ENCODE measurements around the gene TMEM208. TPM values are rescaled to one million over a fixed set of nuclear protein-coding genes. Genes with fewer than 3 reads are reported as not detected.

Gene TMEM208
- polyA plus RNA-seq, 2 of the 4 experiments (the other 2 are of a cell fraction): 73.5 to 114 TPM

DNA sequence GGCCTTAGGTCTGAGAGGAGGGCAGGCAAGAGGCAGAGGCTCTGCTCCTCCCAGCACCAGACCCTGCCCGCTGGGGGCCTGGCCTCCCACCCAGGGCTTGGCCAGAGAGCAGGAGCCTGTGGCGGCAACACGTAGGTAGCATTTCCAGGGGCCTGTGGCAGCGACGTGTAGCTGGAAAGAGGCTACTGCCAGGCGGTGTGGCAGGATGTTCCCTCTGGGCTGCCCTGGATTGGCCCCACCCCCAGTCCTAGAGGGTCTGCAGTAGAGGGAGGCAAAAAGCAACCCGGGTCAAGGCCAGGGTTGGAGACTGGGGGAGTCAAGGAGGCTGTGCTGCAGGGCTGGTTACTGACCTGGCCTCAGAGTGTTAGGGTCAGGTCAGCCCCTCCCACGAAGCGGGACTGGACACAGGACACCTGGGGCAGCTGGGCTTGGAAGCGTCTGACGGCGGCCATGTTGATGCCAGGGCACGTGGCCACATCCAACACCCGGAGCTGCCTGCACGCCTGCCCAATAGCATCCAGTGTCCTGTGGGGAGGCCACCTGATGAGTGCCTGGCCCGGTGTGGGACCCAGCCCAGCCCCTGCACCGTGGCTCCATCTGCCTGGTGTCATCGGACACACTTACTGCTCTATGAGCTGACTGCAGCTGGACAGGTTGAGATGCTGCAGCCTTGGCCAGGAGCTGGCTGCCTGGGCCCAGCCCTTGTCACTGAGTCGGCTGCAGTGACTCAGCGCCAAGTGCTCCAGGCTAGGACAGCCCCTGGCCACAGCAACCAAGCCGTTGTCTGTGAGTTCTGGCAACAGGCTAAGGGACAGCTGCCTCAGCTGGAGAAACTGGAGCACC is 19.5 kb upstream of the TMEM208 start:
- no peak for FAIRE-seq
- 81% methylated on average over 20 of the region's 21 CpGs for WGBS (ENCODE audit: missing lambda C conversion rate)
- peak; percentile 32 to 53 for DNase-seq (ENCODE audit: low read depth in 1 of 2, low spot score in 1 of 2)

DNA sequence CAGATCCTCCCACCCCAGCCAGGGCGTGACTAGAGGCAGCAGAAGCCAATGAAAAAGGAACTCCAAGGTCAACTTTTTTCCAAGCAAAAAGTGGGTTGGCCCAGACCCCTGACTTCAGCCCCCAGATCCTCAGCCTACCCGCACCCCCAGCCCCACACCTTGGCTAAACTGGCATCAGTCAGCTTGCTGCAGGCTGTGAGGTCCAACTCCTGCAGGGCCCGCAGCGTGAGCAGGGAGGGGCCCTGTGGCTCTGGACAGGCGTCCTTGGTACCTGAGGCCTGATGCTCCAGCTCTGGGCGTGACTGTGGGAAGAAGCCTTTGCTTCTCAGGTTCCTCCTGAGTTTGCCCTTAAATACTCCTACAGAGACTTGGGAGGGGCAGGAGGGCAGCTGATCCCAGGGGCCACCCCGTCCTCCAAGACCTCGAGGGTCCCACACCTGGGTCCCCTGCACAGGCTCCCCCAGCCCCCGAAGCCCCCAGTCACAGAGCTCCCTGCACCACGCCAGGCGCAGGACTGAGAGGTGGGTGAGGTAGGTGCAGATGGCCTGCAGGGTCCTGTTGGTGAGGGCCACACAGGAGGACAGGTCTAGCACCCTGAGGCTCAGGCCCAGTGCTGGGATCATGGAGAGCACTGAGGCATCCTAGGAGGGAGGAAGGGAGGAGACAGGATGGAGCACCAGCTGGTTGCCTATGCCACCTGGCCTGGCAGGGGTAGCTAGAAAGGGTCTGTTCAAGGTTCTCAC is 18.6 kb upstream of the TMEM208 start:
- CTCF ChIA-PET: interaction anchor here (0.8 to 10.5 kb wide), 6 partner anchors 12 to 254 kb away, joined by 3 to 105 read pairs (median 5); partner anchors contain the start of genes E2F4, ELMO3 and TMEM208
- DNase-seq (ENCODE audit: low read depth in 1 of 2, low spot score in 1 of 2): no peak
- no peak overlapping the region for H3K4me3 ChIP-seq
- H3K4me2 ChIP-seq: peak overlapping the region; percentile 31; the same call in 1 of the 3 replicates
- peaks cover 25% of the 10 kb centered on the region for H3K4me1 ChIP-seq
- 87% methylated on average over 8 of the region's 11 CpGs for WGBS (ENCODE audit: missing lambda C conversion rate)
- POLR2A ChIA-PET: interaction anchor here (1.1 to 1.4 kb wide), 3 partner anchors 10 to 38 kb away, joined by 3 to 5 read pairs (median 5); partner anchors contain the start of gene TMEM208
- peak in 1 of 2 experiments; percentile 3; a peak in 1 of 6 replicates for ATAC-seq
- peak overlapping the region; percentile 38 to 73; a peak in 4 of 6 replicates for H3K27ac ChIP-seq
- no peaks in the 10 kb centered on the region for H3K9me3 ChIP-seq
- TF ChIP-seq ZSCAN20 (CRISPR knock-in tag; IDR thresholded peaks at IDR 0.05) (no peak), KDM5A (IDR thresholded peaks at IDR 0.05) (no peak), NPAS2 (CRISPR knock-in tag; IDR thresholded peaks at IDR 0.05; ENCODE audit: borderline replicate concordance) (no peak), CBX2 (IDR thresholded peaks at IDR 0.05; ENCODE audit: borderline replicate concordance, low read depth) (no peak), RAD21 (conservative IDR thresholded peaks at IDR 0.05 in 1 of 2, IDR thresholded peaks at IDR 0.05 in 1 of 2) (no peak), ESRRA (IDR thresholded peaks at IDR 0.05; ENCODE audit: borderline replicate concordance, low read length) (no peak), CHD2 (IDR thresholded peaks at IDR 0.05; ENCODE audit: low read length, partially characterized antibody) (no peak), FOSL2 (IDR thresholded peaks at IDR 0.05) (no peak), FOSL2 (CRISPR knock-in tag; IDR thresholded peaks at IDR 0.05) (no peak), NFE2L2 (conservative IDR thresholded peaks at IDR 0.05; ENCODE audit: low read length) (no peak), FOSB (CRISPR knock-in tag; IDR thresholded peaks at IDR 0.05) (no peak), RCOR1 (IDR thresholded peaks at IDR 0.05; ENCODE audit: low read depth, low read length) (no peak), SREBF2 (IDR thresholded peaks at IDR 0.05) (no peak), RFX5 (IDR thresholded peaks at IDR 0.05) (no peak), RNF2 (IDR thresholded peaks at IDR 0.05; ENCODE audit: borderline replicate concordance, low read depth) (no peak), ZC3H11A (IDR thresholded peaks at IDR 0.05) (no peak)
- TF ChIP-seq, protein P1, sequence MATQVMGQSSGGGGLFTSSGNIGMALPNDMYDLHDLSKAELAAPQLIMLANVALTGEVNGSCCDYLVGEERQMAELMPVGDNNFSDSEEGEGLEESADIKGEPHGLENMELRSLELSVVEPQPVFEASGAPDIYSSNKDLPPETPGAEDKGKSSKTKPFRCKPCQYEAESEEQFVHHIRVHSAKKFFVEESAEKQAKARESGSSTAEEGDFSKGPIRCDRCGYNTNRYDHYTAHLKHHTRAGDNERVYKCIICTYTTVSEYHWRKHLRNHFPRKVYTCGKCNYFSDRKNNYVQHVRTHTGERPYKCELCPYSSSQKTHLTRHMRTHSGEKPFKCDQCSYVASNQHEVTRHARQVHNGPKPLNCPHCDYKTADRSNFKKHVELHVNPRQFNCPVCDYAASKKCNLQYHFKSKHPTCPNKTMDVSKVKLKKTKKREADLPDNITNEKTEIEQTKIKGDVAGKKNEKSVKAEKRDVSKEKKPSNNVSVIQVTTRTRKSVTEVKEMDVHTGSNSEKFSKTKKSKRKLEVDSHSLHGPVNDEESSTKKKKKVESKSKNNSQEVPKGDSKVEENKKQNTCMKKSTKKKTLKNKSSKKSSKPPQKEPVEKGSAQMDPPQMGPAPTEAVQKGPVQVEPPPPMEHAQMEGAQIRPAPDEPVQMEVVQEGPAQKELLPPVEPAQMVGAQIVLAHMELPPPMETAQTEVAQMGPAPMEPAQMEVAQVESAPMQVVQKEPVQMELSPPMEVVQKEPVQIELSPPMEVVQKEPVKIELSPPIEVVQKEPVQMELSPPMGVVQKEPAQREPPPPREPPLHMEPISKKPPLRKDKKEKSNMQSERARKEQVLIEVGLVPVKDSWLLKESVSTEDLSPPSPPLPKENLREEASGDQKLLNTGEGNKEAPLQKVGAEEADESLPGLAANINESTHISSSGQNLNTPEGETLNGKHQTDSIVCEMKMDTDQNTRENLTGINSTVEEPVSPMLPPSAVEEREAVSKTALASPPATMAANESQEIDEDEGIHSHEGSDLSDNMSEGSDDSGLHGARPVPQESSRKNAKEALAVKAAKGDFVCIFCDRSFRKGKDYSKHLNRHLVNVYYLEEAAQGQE (IDR thresholded peaks at IDR 0.05): no peak
- no peak for FAIRE-seq

More for the DNA sequence above, 19.5 kb upstream of the TMEM208 start:
- ATAC-seq: peak; percentile 49 to 56
- H3K9me3 ChIP-seq: no peaks in the 10 kb centered on the region
- no peak overlapping the region for H3K4me3 ChIP-seq
- H3K27ac ChIP-seq: peak overlapping the region; percentile 38 to 73; a peak in 4 of 6 replicates
- H3K4me2 ChIP-seq: peak overlapping the region; percentile 31; the same call in 1 of the 3 replicates
- peaks cover 20% of the 10 kb centered on the region for H3K4me1 ChIP-seq
- TF ChIP-seq MAFK (IDR thresholded peaks at IDR 0.05; ENCODE audit: partially characterized antibody) (peak; percentile 24), MYC (IDR thresholded peaks at IDR 0.05; ENCODE audit: borderline replicate concordance, low read length) (no peak), SMC3 (IDR thresholded peaks at IDR 0.05) (no peak)
- ChIA-PET CTCF (interaction anchor here (1.7 to 10.5 kb wide), 4 partner anchors 7 to 253 kb away, joined by 7 to 105 read pairs (median 8); partner anchors contain the start of genes E2F4, ELMO3 and TMEM208), POLR2A (interaction anchor here (0.9 to 1.4 kb wide), 4 partner anchors 10 to 39 kb away, joined by 3 to 5 read pairs (median 4); partner anchors contain the start of gene TMEM208)

Data from A549 (cell line).